ENCODE measurements around the gene HRK. TPM values are rescaled to one million over a fixed set of nuclear protein-coding genes. Genes with fewer than 3 reads are reported as not detected.
A peak's percentile ranks its signal among the peaks of the same experiment; 100 is the strongest.

Gene HRK
- polyA plus RNA-seq, 1 donor = 0.16 TPM

GRCh38 chr12:116919706-116920485 lies 38.7 kb upstream of the HRK start:
- 67% methylated on average over 3 of the region's 6 CpGs for WGBS (ENCODE audit: insufficient coverage, low lambda C conversion rate)
- H3K4me1 ChIP-seq (ENCODE audit: control insufficient read depth, insufficient read depth, low read length) = peaks cover 7% of the 10 kb centered on the region
- H3K27me3 ChIP-seq (ENCODE audit: control insufficient read depth, insufficient read depth, low read length) = no peaks in the 10 kb centered on the region
- no peak for DNase-seq
- H3K4me3 ChIP-seq (ENCODE audit: low read length) = no peak overlapping the region
- no peak overlapping the region for H3K27ac ChIP-seq (ENCODE audit: low read length)
- H3K36me3 ChIP-seq (ENCODE audit: control insufficient read depth, insufficient read depth, low read length) = no peaks in the 10 kb centered on the region
- H3K9me3 ChIP-seq (ENCODE audit: control insufficient read depth, low read depth, low read length) = no peaks in the 10 kb centered on the region

GRCh38 chr12:116919247-116919661 lies 38.0 kb upstream of the HRK start:
- Histone ChIP-seq H3K4me1 (ENCODE audit: control insufficient read depth, insufficient read depth, low read length) (peaks cover 7% of the 10 kb centered on the region), H3K9me3 (ENCODE audit: control insufficient read depth, low read depth, low read length) (no peaks in the 10 kb centered on the region), H3K4me3 (ENCODE audit: low read length) (no peak overlapping the region), H3K27ac (ENCODE audit: low read length) (peak overlapping the region; percentile 4), H3K27me3 (ENCODE audit: control insufficient read depth, insufficient read depth, low read length) (no peaks in the 10 kb centered on the region), H3K36me3 (ENCODE audit: control insufficient read depth, insufficient read depth, low read length) (no peaks in the 10 kb centered on the region)
- peak; percentile 56 to 79 for DNase-seq
- WGBS (ENCODE audit: insufficient coverage, low lambda C conversion rate) = no CpG with 5 or more reads among the region's 4 CpGs

DNA sequence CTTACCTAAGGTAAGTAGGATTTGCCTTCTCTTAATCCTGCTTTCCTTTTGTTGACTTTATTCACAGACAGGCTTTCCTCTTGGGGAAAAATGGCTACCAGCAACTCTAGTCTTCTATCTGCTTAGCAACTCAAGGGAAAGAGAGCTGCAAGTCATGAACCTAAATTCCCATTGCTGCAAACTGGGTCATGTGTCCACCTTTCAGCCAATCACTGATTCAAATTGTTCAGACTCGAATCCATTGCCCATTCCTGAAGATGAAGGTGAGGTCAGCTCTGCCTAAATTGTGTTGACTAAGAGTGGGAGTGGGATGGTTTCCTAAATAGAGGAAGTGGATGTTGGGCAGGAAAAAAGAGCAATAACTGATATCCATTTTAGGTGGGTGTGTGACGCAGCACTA lies 37.2 kb upstream of the HRK start:
- Histone ChIP-seq H3K4me3 (ENCODE audit: low read length) (no peak overlapping the region), H3K27ac (ENCODE audit: low read length) (no peak overlapping the region), H3K27me3 (ENCODE audit: control insufficient read depth, insufficient read depth, low read length) (no peaks in the 10 kb centered on the region), H3K36me3 (ENCODE audit: control insufficient read depth, insufficient read depth, low read length) (peaks cover 3% of the 10 kb centered on the region), H3K9me3 (ENCODE audit: control insufficient read depth, low read depth, low read length) (no peaks in the 10 kb centered on the region), H3K4me1 (ENCODE audit: control insufficient read depth, insufficient read depth, low read length) (peaks cover 7% of the 10 kb centered on the region)
- WGBS (ENCODE audit: insufficient coverage, low lambda C conversion rate) = no CpG with 5 or more reads among the region's 2 CpGs
- no peak for DNase-seq

DNA sequence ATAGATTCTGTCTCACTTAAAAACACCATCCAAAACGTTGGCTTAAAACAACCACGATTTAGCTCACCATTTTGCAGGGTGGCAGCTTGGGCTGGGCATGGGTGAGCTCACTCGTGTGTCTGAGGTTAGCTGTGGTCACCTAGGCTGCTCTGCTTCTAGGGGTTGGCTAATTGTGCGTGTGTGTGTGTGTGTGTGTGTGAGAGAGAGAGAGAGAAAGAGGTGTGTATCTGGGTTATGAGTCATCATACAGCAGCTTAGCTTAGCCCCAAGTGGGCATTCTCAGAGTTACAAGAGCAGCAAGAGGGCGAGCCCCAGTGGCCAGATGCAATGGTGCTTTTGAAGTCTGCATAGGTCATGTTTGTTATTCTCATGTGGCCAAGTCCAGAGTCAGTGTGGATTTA lies 35.5 kb upstream of the HRK start:
- WGBS (ENCODE audit: insufficient coverage, low lambda C conversion rate) = 40% methylated on average over 1 of the region's 5 CpGs
- no peaks in the 10 kb centered on the region for H3K9me3 ChIP-seq (ENCODE audit: control insufficient read depth, low read depth, low read length)
- DNase-seq = peak; percentile 34 to 45
- peaks cover 3% of the 10 kb centered on the region for H3K36me3 ChIP-seq (ENCODE audit: control insufficient read depth, insufficient read depth, low read length)
- no peak overlapping the region for H3K27ac ChIP-seq (ENCODE audit: low read length)
- no peaks in the 10 kb centered on the region for H3K27me3 ChIP-seq (ENCODE audit: control insufficient read depth, insufficient read depth, low read length)
- peaks cover 7% of the 10 kb centered on the region for H3K4me1 ChIP-seq (ENCODE audit: control insufficient read depth, insufficient read depth, low read length)
- H3K4me3 ChIP-seq (ENCODE audit: low read length) = no peak overlapping the region

DNA sequence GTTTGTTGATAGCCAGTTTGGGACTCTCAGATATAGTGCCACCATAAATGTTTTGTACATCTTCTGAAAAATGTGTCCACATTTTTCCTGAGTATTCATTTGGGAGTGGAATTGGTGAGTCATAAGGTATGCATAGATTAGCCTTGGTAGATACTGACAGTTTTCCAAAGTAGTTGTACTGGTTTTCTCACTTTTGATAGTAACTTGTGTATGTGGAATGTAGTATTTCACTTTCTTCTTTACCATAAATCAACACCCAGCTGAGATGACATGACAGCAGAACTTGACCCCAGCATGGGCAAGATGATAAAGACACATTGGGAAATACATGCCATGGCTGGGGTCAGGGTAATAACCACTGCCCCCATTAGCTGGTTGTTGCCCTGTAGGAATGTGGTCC lies 34.9 kb upstream of the HRK start:
- DNase-seq = peak in 1 of 2 donors; percentile 31
- no peak overlapping the region for H3K27ac ChIP-seq (ENCODE audit: low read length)
- peaks cover 7% of the 10 kb centered on the region for H3K4me1 ChIP-seq (ENCODE audit: control insufficient read depth, insufficient read depth, low read length)
- no peak overlapping the region for H3K4me3 ChIP-seq (ENCODE audit: low read length)
- H3K36me3 ChIP-seq (ENCODE audit: control insufficient read depth, insufficient read depth, low read length) = peaks cover 3% of the 10 kb centered on the region
- no peaks in the 10 kb centered on the region for H3K27me3 ChIP-seq (ENCODE audit: control insufficient read depth, insufficient read depth, low read length)
- H3K9me3 ChIP-seq (ENCODE audit: control insufficient read depth, low read depth, low read length) = no peaks in the 10 kb centered on the region

DNA sequence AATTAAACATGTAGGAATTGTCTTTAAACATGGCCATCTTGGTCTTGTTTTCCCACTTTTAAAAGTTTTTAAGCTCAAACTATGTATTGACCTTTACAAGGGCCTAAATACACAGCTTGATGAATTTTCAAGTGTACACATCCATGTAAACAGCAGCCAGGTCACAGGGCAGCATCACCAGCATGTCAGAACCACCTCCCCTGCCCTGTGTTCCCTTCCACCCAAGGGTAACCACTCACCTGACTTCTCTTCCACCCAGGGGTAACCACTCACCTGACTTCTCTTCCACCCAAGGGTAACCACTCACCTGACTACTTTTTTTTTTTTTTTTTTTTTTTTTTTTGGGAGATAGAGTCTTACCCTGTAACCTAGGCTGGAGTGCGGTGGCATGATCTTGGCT lies 34.1 kb upstream of the HRK start:
- Histone ChIP-seq H3K36me3 (ENCODE audit: control insufficient read depth, insufficient read depth, low read length) (peaks cover 3% of the 10 kb centered on the region), H3K4me1 (ENCODE audit: control insufficient read depth, insufficient read depth, low read length) (peaks cover 6% of the 10 kb centered on the region), H3K27me3 (ENCODE audit: control insufficient read depth, insufficient read depth, low read length) (no peaks in the 10 kb centered on the region), H3K9me3 (ENCODE audit: control insufficient read depth, low read depth, low read length) (no peaks in the 10 kb centered on the region), H3K4me3 (ENCODE audit: low read length) (no peak overlapping the region), H3K27ac (ENCODE audit: low read length) (no peak overlapping the region)
- no peak for DNase-seq
- WGBS (ENCODE audit: insufficient coverage, low lambda C conversion rate) = no CpG with 5 or more reads among the region's 1 CpG

- Histone ChIP-seq H3K9me3 (ENCODE audit: control insufficient read depth, low read depth, low read length) (no peaks in the 10 kb centered on the region), H3K27ac (ENCODE audit: low read length) (no peak within 1 kb of the TSS), H3K36me3 (ENCODE audit: control insufficient read depth, insufficient read depth, low read length) (peaks cover 3% of the 10 kb centered on the region), H3K4me3 (ENCODE audit: low read length) (peak within 1 kb of the TSS; percentile 44), H3K4me1 (ENCODE audit: control insufficient read depth, insufficient read depth, low read length) (no peaks in the 10 kb centered on the region), H3K27me3 (ENCODE audit: control insufficient read depth, insufficient read depth, low read length) (no peaks in the 10 kb centered on the region)
- DNase-seq = peak; percentile 52 to 77
- 0% methylated on average over 1 of the region's 82 CpGs for WGBS (ENCODE audit: insufficient coverage, low lambda C conversion rate)
Measured at GRCh38 chr12:116910645-116911451, 29.6 kb upstream of the HRK start, which contains the start of gene FBXW8. Gene FBXW8, plus strand, starts transcription at chr12:116910950. Its CDS starts 88 bp downstream, at chr12:116911038.

DNA sequence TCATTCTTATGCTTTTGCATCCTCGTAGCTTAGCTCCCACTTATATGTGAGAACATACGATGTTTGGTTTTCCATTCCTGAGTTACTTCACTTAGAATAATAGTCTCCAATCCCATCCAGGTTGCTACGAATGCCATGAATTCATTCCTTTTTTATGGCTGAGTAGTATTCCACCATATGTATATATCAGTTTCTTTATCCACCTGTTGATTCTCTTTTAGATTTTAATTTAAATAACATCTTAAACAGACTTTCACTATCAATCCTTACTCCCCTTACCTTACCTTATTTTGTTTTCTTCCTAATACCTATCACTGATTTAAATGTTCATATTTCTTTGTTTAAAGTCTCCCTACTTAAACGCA lies 29.0 kb upstream of the HRK start:
- H3K4me1 ChIP-seq (ENCODE audit: control insufficient read depth, insufficient read depth, low read length) = no peaks in the 10 kb centered on the region
- H3K9me3 ChIP-seq (ENCODE audit: control insufficient read depth, low read depth, low read length) = no peaks in the 10 kb centered on the region
- H3K27me3 ChIP-seq (ENCODE audit: control insufficient read depth, insufficient read depth, low read length) = no peaks in the 10 kb centered on the region
- peaks cover 3% of the 10 kb centered on the region for H3K36me3 ChIP-seq (ENCODE audit: control insufficient read depth, insufficient read depth, low read length)
- peak overlapping the region; percentile 44 for H3K4me3 ChIP-seq (ENCODE audit: low read length)
- no peak overlapping the region for H3K27ac ChIP-seq (ENCODE audit: low read length)
- 100% methylated on average over 1 of the region's 4 CpGs for WGBS (ENCODE audit: insufficient coverage, low lambda C conversion rate)
- DNase-seq = no peak

- H3K9me3 ChIP-seq (ENCODE audit: control insufficient read depth, low read depth, low read length) = no peaks in the 10 kb centered on the region
- no peaks in the 10 kb centered on the region for H3K36me3 ChIP-seq (ENCODE audit: control insufficient read depth, insufficient read depth, low read length)
- no peak for DNase-seq
- H3K27me3 ChIP-seq (ENCODE audit: control insufficient read depth, insufficient read depth, low read length) = peaks cover 2% of the 10 kb centered on the region
- H3K27ac ChIP-seq (ENCODE audit: low read length) = no peak overlapping the region
- H3K4me1 ChIP-seq (ENCODE audit: control insufficient read depth, insufficient read depth, low read length) = no peaks in the 10 kb centered on the region
- no peak overlapping the region for H3K4me3 ChIP-seq (ENCODE audit: low read length)
- WGBS (ENCODE audit: insufficient coverage, low lambda C conversion rate) = no CpG with 5 or more reads among the region's 4 CpGs
Measured at GRCh38 chr12:116906285-116906684, 25.0 kb upstream of the HRK start.

GRCh38 chr12:116903818-116904217 lies 22.6 kb upstream of the HRK start:
- Histone ChIP-seq H3K9me3 (ENCODE audit: control insufficient read depth, low read depth, low read length) (no peaks in the 10 kb centered on the region), H3K27me3 (ENCODE audit: control insufficient read depth, insufficient read depth, low read length) (peaks cover 9% of the 10 kb centered on the region), H3K27ac (ENCODE audit: low read length) (no peak overlapping the region), H3K36me3 (ENCODE audit: control insufficient read depth, insufficient read depth, low read length) (no peaks in the 10 kb centered on the region), H3K4me3 (ENCODE audit: low read length) (no peak overlapping the region), H3K4me1 (ENCODE audit: control insufficient read depth, insufficient read depth, low read length) (no peaks in the 10 kb centered on the region)
- WGBS (ENCODE audit: insufficient coverage, low lambda C conversion rate) = 67% methylated on average over 2 of the region's 4 CpGs
- no peak for DNase-seq
